Measurements from ENCODE around the gene SRRD. TPM values are rescaled to one million over a fixed set of nuclear protein-coding genes. Genes with fewer than 3 reads are reported as not detected.

The SRRD gene
- total and polyA plus RNA-seq, 2 of the 13 experiments (the other 11 are each of a cell fraction or from before 2014, with no cell fraction given), result 22.8 to 36.6 TPM

GRCh38 chr22:26512149-26512793 is 28.6 kb downstream of the SRRD start, which contains the start of gene TFIP11 (continued):
- 0 out of 2 replicates have a peak, but pooled peaks have one; percentile 61 for TF ChIP-seq ZMAT3 (CRISPR knock-in tag; conservative IDR thresholded peaks at IDR 0.05)
- no peak for TF ChIP-seq IRF9 (CRISPR knock-in tag; IDR thresholded peaks at IDR 0.05; ENCODE audit: borderline replicate concordance)
- peak; percentile 87 for TF ChIP-seq ETV5 (CRISPR knock-in tag; IDR thresholded peaks at IDR 0.05; ENCODE audit: borderline replicate concordance)
- 0 out of 2 replicates have a peak, but pooled peaks have one; percentile 66 for TF ChIP-seq NFATC3 (CRISPR knock-in tag; IDR thresholded peaks at IDR 0.05)
- peak; percentile 86; the same call in 1 of the 2 replicates for TF ChIP-seq ZNF34 (CRISPR knock-in tag; IDR thresholded peaks at IDR 0.05; ENCODE audit: borderline replicate concordance)
- peak; percentile 80; the same call in 1 of the 2 replicates for TF ChIP-seq SNAI1 (CRISPR knock-in tag; IDR thresholded peaks at IDR 0.05; ENCODE audit: borderline replicate concordance)
- TF ChIP-seq GPN1 (CRISPR knock-in tag; IDR thresholded peaks at IDR 0.05; ENCODE audit: borderline replicate concordance), result no peak
- TF ChIP-seq ZNF839 (CRISPR knock-in tag; IDR thresholded peaks at IDR 0.05; ENCODE audit: borderline replicate concordance), result peak; percentile 78; the same call in 1 of the 2 replicates
- TF ChIP-seq GABPB1 (CRISPR knock-in tag; IDR thresholded peaks at IDR 0.05), result peak; percentile 100
- TF ChIP-seq SIN3A (IDR thresholded peaks at IDR 0.05; ENCODE audit: borderline replicate concordance, low read depth, low read length), result peak; percentile 98
- TF ChIP-seq ZHX2 (IDR thresholded peaks at IDR 0.05; ENCODE audit: low read depth), result peak; percentile 89
- no peak for TF ChIP-seq ZHX2 (CRISPR knock-in tag; IDR thresholded peaks at IDR 0.05; ENCODE audit: borderline replicate concordance)
- TF ChIP-seq ATF3 (CRISPR knock-in tag; IDR thresholded peaks at IDR 0.05), result no peak
- 0 out of 2 replicates have a peak, but pooled peaks have one; percentile 45 for TF ChIP-seq ZNF572 (CRISPR knock-in tag; IDR thresholded peaks at IDR 0.05)
- peak; percentile 48 for TF ChIP-seq ZNF781 (CRISPR knock-in tag; IDR thresholded peaks at IDR 0.05; ENCODE audit: borderline replicate concordance, not compliant biosample characterization)
- peak; percentile 85 for TF ChIP-seq ZNF501 (CRISPR knock-in tag; IDR thresholded peaks at IDR 0.05)
- TF ChIP-seq ZFP91 (CRISPR knock-in tag; IDR thresholded peaks at IDR 0.05; ENCODE audit: borderline replicate concordance), result peak; percentile 86
- no peak for TF ChIP-seq NBN (conservative IDR thresholded peaks at IDR 0.05)
- TF ChIP-seq ZNF598 (CRISPR knock-in tag; IDR thresholded peaks at IDR 0.05; ENCODE audit: borderline replicate concordance), result peak; percentile 85
- peak; percentile 72 for TF ChIP-seq EED (CRISPR knock-in tag; IDR thresholded peaks at IDR 0.05)
- TF ChIP-seq FOXK1 (CRISPR knock-in tag; IDR thresholded peaks at IDR 0.05; ENCODE audit: borderline replicate concordance, low read depth), result peak; percentile 96
